NAMALWA (cell line): ENCODE data around the gene SZT2.

Source experiments
- DNase-seq: peaks from one replicate; pipeline ENCODE4 v3.0.0-alpha.2; 2015; ENCODE audit warnings: low spot score

SZT2 gene

DNA sequence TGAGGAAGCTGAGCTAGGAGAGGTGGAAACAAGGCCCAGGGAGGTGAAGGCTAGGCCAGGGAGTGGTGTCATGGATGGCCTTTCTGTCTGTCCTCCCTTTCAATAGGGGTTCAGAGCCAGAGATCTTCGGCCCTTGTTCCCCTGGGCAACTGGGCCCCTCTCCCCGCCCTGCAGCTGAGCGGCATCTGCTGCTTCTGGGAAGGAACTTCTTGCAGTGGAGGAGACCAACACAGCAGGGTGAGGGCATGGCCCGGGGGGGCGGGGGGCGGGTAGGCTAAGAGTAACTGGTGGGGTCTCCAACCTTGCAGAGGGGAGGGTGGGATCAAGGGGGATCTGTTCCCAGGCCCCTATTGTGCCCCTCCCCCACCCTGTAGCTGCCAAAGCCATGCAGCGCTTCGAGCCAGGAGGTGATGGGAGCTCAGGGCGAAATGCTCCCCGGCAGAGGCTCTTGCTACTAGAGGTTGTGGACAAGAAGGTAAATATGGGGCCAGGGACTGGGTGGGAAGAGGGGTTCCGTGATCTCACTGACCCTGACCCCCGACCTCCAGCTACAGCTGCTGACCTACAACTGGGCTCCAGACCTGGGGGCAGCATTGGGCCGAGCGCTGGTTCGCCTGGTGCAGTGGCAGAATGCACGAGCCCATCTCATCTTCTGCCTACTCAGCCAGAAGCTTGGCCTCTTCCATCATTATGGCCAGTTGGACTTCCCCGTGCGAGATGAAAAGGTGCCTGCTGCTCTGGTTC, 52.4 kb downstream of the SZT2 start:
- no peak for DNase-seq

DNA sequence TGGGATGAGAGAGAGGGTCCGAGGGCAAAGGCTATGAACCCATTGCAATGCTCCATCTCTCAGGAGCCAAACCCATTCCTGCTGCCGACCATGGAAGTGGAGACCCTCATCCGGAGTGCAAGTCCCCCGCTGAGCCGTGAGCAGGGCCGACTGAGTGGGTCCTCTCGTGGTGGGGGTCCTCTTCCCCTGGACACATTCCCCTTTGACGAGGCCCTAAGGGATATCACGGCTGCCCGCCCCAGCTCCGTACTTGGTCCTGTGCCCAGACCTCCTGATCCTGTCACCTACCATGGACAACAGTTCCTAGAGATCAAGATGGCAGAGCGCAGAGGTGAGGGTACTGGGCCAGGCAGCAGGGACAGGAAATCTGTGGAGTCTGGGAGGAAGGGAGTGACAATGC, 53.1 kb downstream of the SZT2 start:
- no peak for DNase-seq

DNA sequence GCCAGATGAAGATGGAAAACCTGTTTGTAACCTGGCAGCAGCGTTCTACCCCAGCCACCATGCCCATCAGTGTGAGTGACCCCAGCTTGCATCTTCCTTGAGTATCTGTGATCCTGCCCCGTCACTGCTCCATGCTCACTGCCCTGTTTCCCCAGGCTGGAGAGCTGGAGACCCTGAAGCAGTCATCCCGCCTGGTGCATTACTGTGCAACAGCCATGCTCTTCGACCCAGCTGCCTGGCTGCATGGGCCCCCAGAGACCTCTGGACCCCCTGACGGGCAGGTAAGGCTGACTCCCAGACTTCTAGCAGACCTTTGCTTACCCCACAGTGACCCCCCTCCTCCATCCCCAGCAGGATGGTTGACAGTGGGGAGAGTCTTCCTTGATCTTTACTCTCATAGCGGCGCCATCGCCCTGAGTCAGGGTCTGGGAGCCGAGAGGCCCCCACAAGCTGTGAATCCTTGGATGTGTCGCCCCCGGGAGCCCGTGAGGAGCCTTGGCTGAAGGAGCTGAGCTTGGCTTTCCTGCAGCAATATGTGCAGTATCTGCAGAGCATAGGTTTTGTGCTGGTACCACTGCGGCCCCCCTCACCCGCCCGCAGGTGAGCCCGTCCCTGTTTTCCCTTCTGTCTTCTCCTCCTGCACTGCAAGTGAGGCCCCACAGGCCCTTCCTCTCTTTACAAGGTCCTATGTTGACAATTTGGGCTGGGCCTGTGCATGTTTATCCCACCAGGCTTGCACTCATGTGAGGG, 53.7 kb downstream of the SZT2 start:
- DNase-seq = no peak

DNA sequence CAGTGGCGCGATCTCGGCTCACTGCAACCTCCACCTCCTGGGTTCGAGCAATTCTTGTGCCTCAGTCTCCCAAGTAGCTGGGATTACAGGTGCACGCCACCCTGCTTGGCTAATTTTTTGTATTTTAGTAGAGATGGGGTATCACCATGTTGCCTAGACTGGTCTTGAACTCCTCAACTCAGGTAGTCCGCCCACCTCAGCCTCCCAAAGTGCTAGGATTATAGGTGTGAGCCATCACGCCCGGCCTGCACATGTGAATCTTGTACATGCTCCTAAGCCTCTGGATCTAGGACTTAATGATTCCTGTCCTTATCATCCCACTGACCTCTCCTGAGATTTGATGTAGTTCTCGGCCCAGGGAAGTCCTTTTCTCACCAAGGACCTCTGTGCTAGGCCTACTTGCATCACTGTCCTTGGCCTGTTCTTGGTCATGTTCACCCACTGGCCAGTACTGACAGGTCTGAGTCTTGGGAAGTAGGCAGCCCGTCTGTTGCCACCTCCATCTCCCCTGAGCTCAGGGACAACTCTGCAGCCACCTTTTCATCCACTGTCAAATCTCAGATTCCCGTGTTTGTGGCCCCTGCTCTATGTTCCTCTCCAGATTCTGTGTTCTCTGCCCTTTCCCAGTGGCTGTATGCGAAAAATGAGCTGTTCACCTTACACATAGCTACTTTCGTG, 54.6 kb downstream of the SZT2 start:
- no peak for DNase-seq

DNA sequence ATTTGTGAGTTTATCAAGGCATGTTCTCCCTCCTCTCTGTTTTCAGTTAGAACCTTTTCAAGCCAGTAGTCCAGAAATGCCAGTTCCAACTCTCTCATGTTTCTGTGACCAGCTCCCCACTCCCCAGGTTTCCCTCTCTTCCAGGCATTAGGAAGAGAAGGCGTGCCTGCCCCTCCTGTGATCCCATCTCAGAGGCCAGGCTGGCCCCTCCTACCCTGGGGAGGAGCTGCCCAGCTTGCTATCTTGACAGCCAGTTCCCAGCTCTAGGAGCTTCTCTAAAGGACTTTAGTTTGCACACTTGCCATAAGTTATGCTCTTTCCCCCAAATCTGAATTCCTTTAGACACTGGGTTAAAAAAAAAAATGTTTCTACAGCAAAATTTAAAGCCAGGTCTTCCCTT, 55.1 kb downstream of the SZT2 start:
- no peak for DNase-seq

DNA sequence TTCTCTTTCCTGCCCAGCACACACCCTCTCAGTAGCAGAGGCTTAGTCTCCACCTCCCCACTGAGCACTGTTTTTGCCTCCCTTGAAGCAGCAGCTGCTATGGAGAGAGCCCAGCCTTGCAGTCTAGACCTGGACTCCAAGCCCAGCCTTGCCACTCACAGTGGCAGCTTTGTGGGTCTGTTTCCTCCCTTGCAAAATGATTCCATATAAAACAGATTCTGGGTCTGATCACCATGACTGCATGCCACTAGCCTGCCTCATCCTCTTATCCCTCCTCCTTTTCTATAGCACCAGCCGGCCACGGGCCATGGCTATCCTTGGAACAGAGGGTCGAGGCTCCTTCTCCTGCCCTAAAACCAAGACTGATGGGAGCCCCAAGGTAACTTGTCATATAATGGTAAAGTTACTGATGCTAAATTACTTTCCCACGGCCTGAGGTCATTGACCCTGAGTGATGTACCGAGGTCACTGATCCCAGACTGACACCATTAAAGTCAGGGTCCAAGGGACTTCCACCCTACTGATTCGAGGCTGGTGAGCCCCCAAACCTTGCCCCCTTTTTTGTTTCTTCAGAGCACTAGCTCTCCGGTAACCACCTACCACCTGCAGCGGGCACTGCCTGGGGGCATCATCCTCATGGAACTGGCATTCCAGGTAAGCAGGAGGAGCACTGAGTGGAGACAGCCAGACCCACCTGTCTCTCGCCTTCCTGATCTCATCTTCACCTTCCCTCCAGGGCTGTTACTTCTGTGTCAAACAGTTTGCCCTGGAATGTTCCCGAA, 56.1 kb downstream of the SZT2 start:
- DNase-seq = no peak

DNA sequence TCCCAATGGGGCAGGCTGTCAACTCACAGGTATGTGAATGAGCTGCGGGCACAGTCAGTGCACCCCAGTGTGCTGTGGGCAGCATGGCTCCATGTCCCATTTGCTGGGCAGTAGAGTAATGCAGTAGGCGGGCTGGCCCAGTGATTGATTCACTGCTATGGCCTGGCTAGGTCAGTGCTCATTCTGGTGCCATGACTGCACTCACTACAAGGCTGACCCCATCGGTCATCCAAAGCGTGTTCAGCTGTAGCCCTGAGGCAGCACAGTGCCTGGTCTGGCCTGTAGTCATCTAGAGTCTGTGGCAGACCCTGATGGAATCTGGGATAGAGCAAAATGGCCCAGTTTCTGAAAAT, 56.7 kb downstream of the SZT2 start:
- no peak for DNase-seq

DNA sequence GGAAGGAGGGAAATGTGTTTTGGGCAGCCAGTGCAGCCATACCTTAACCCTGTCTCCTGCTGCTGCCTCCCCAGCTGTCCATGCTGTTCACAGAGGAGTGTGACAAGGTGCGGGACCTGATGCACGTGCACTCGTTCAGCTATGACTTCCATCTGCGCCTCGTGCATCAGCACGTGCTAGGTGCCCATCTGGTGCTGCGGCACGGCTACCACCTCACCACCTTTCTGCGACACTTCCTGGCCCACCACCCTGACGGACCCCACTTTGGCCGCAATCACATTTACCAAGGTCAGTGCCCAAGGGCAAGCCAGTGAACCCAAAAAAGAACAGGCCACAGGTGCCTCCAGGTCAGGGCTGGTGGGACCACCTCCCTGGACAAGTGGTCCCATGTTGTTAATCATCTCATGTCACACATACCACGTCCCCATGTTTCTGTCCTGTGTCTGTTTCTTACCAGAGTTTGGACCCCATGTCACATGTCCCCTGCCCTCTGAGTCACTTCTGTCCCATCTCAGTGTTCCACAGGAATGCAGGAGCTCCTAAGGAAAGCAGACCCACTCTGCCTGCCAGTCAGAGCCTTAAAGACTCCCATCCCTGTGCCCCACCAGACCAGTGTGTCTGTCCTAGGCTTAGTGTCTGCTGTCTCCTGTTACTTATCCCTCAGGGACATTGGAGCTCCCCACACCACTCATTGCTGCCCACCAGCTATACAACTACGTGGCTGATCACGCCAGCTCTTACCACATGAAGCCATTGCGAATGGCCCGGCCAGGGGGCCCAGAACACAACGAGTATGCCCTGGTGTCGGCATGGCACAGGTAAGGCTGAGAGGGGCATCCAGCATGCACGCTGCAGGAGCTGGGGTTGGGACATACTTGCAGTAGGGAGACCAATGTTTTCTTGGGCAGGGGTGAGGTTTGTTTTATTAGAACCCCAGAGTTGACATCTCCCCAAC, 57.5 kb downstream of the SZT2 start:
- DNase-seq = no peak

DNA sequence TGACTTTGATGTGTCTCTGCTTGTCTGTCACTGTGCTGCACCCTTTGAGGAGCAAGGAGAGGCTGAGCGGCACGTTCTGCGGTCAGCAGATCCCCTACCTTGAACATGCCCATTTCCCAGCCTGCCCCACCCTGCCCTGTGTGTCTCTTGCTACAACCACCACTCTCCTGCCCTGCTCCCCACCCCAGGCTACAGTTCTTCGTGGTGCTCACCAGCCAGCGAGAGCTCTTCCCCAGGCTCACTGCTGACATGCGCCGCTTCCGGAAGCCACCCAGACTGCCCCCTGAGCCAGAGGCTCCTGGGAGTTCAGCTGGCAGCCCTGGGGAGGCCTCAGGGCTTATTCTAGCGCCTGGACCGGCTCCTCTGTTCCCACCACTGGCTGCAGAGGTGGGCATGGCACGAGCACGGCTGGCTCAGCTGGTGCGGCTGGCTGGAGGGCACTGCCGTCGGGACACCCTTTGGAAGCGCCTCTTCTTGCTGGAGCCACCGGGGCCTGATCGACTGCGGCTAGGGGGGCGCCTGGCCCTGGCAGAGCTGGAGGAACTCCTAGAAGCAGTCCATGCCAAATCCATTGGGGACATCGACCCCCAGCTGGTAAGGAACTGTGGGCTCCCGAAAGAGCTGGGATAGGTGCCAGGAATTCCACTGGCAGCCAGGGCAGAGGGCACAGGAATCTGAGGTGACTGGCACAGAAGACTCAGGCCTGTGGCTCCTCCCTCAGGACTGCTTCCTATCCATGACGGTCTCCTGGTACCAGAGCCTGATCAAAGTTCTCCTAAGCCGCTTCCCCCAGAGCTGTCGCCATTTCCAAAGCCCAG, 58.4 kb downstream of the SZT2 start:
- no peak for DNase-seq

DNA sequence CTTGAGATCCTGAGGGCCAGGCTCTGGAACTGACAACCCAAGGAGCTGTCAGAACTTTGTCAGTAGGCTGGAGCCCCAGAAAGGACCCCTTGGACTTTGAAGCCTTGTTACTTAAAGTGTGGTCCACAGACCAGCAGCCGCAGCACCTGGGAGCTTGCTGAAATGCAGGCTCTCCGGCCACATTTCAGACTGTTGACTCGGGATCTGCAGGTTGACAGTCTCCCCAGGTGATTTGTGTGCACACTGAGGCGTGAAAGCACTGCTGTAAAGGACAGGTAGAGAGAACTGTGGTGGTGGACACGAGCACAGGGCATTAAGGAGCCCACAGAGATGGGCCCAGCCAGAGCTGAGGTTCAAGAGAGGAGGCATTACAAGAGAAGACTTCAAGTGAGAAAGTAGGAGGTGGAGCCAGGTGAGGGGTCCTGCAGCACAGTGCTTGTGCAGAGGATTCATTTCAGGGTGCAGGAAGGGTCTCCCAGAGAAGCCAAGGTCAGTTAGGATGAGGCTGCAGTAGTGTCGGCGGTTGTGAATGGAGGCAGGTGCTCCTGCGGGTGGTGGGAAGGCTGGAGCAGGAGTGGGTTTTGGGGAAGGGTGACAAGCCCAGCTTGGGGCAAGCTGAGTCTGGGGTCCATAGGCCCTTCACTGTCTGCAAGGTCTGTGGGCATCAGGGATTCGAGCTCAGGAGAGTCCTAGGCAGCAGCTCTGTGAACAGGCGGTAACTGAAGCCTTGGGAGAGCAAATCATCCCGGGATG, 59.4 kb downstream of the SZT2 start:
- DNase-seq = no peak

DNA sequence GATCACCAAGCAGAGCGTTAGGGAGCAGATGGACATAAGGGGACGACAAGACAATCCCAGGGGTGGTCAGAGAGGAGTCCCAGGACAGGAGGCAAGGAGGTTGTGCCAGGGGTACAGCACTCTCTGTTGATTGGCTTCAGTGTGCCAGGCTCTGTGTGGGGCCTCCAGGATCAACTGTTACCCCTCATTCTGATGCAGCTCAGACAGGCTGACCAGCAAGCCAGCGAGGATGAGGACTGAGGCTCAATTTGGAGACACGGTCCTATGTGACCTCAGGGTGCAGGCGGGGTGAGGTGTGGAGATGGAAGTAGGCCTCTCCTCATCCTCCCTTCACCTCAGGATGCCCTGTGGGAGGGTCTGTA, 60.0 kb downstream of the SZT2 start:
- DNase-seq = no peak

DNA sequence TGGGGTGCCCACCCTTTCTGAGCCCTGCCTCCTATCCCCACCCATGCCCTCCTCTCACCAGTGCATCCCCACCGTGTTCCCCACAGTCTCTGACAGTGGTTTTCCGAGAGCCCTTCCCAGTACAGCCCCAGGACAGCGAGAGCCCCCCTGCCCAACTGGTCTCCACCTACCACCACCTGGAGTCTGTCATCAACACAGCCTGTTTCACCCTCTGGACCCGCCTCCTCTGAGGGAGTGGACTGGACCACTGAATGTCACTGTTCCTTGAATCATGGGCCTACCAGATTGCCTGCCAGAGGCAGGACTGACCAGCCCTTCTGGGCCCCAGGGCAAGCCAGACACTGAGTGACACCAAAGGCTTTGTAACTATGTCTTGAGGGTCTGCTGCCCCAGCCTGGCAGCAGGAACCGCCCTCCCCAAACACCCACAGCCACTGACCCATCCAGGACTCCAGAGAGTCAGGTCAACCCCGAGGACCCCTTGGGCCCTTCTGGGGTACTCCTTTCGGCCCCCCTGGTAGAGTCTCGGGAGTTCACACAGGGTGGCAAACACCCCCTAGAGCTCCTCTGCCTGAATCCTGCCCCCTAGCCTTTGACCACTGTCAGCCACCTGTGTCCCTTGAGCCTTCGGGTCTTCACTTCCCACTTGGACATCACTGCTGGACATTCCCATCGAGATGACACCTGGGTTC, 60.7 kb downstream of the SZT2 start:
- no peak for DNase-seq

DNA sequence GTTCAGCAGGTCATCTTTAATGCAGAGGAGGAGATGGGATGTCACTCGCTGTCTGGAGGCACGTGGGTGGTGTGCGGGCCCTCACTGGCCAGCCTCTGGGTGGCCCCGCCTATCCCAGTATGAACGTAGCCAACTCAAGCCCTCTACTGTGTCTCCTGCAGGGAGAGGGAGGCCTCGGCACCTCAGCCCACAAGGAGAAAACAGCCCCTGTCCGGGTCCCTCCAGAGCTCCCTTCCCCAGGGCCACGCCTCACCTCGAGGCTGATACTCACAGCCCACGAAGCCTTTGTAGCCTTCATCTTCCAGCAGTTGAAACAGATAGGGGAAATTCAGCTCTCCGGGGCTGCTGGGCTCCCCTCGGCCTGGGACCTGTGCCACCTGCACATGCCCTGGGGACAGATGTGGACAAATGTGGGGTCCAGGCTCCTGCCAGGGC, 61.5 kb downstream of the SZT2 start:
- DNase-seq = no peak

DNA sequence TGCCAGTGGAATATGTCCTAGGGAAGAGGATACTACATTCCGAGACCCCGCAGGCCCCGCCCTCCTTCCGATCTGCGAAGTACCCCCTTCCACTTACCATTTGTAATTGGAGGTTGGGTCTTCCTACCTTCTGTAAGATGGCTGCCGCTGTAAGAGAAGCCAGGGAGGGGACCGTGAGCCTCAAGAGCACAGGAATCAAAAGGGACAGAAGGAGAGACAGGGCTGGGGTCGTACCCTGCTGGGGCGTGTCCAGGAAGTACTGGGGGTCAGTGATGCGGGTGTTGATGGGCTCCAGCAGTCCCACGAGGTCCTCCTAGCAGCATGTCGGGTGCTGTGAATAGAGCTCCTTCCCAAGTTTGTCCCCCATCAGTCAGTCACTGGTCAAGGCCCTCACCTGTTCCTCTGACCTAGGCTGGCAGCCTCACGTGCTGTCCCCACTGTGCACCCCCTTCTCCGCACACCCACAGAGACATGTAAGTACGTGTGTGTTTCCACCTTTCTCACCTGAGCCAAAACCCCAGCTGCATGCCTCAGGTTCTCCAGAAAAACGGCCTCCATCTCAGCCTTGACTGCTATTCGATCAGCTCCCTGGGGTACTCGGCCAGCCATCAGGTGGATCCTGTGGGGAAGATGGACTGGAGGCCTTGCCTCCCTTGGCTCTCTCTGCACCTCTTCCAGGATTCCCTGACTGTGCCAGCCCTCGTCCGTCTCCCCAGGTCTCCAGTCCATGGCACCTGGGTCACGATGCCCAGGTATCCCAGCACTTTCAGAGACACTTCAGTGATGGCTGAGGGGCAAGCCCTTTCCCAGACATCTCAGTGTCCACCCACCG, 62.2 kb downstream of the SZT2 start:
- no peak for DNase-seq

DNA sequence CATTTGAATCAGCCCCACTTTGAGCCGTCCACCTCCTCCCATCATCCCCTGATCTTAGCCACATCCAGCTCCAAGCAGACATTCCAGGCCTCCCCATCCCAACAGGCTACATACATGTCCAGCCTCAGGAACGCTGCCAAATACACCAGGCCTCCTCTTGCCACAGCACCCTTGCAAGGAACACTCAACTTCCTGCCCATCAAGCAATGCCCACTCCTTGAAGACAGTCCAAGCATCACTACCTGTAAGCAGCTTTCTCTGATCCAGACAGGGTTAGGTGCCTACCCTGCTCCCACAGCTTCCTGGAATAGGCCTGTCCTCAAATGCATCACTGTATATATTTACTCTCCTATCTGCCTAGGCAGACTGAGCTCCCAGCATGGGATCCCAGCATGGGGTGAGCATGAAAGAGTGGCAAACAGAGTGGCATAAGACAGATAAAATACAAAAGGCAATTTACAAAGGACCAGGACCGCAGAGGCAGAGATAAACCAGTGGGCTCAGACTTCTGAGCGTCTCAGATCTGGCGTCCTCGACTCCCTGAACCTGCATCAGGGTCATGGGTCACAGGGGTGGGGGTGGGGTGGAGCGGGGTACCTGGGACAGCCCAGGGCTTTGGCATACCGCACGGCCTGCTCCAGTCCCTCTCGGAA, 63.2 kb downstream of the SZT2 start:
- DNase-seq = no peak

DNA sequence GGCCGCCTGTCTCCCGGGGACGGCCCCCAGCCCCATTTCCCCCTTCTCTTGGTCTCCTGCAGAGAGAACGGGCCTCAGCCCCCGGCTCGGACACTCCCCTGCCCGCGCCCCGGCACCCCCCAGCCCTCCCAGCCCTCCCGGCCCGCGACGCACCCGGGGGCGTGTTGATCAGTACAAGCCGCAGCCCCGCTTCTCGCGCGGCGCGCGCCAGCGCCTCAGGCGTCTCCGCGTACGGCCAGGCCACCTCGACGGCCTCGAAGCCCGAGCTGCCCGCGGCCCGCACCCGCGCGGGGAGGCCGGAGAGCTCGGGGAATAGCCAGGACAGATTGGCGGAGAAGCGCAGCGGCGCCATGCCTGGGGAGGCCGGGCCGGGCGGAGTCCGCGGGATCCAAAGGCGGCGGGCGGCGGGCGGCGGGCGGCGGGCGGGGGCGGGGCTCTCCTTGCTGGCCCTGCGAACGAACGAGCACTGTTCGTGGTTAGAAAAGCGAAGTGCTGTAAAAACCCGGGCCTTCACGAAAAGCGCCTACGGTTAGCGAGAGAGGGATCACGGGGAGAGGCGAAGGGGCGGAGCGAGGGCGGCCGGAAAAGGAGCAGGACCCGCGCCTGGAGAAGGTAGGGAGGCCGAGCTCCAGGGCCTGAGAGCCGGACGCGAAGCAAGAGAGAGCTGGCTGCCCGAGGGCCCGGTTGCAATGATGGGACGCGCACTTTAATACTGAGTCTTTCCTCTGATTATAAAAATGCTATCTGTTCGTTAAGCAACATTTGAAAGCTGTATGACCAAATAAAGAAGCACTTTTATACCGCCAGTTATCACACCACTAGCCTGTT, 64.0 kb downstream of the SZT2 start, which contains the start of gene HYI:
TSS of gene HYI (minus strand) at position 490 of the 828 bp plus-strand sequence. CDS start at position 352, 138 bp downstream.
- no peak for DNase-seq
